GM19468 (cell line): ENCODE data around the gene PTPRM.
A peak's percentile ranks its signal among the peaks of the same experiment; 100 is the strongest.

Source experiments
- ATAC-seq: cut with Tn5 transposase; IDR thresholded peaks from one replicate; pipeline ENCODE4 v1.9.1; 2021; ENCODE audit warnings: mild to moderate bottlenecking, moderate library complexity, moderate number of reproducible peaks; ENCODE audit not compliant: unreplicated experiment; ENCODE audit errors: extremely low read depth

The PTPRM gene

GRCh38 chr18:7919565-7919964 lies 352.4 kb downstream of the PTPRM start:
- ATAC-seq: no peak

- ATAC-seq: no peak
These were observed 354.9 kb downstream of the PTPRM start for GRCh38 chr18:7921938-7922587.

DNA sequence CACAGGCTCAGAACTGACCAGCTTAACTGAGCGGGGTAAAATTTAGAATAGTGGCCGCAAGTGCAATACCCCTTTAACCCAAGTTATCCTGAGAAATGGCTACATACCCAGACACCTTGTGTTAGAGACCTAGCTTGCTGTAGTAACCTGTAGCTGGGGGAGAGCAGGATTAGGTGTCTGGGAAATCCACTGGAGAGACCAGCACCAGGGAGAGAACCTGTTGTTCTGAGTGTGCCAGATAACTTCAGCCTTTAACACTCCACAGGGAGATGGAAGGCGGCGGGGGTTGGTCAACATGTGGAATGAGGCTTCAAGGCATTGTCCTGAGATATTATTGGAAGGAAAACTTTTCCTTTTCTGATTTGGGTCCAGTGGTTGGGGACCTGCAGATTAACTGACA lies 356.0 kb downstream of the PTPRM start:
- ATAC-seq: no peak

- ATAC-seq: no peak
These were observed 357.5 kb downstream of the PTPRM start for GRCh38 chr18:7924616-7925015.

DNA sequence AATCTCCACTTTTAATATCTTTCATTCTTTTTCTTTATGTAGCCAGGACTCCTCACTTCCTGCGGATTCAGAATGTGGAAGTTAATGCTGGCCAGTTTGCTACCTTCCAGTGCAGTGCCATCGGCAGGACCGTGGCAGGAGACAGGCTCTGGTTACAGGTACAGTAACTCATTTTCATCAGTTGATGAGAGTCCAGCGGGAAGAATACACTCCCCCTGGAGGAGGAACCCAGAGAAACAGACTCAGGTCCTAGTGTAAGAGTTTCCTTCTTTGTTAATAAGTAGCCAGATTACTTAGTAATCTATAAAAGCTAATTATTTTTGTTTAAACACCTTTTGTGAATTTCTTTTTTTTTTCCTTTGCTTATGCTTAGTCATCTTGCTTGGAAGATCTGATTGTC lies 359.4 kb downstream of the PTPRM start:
- no peak for ATAC-seq

DNA sequence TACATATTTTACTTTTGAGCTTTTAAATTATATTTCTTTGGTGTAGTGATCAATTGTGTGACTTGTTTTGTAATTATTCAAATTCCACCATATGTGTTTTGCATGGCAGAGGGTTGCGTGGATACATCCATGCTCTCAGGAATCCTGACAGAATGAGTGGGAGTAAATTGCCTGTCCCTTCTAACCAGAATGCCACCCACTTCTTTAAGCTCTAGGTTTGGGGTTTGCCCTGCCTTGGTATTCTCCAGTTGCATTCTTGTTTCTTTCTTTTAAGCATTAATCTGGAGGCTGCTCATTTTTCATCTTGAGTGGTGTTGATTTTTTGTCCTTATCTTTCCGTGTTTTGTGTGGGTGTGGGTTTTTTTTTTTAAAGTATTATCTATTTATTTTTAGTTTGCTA lies 360.0 kb downstream of the PTPRM start:
- no peak for ATAC-seq

DNA sequence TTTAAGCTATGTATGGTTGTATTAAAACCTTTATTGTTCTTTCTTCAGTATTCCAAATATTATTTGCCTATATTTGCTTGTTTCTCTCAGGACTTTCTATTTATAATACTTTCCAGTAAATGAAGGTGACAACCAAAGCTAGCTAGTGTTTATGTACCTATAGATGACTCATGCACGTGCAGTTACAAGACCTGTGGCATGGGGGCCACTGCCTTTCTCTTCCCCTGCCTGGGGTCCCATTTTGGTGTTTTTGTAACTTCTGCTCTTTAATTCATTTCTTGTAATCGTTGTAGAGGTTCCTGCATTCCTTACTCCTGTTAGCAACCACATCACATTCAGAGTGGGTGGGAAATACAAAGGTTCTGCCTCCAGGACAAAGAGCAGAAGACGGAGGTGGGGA lies 364.6 kb downstream of the PTPRM start:
- ATAC-seq: no peak

- ATAC-seq: no peak
These were observed 370.2 kb downstream of the PTPRM start for GRCh38 chr18:7937268-7937667.

GRCh38 chr18:7939521-7939920 lies 372.4 kb downstream of the PTPRM start:
- no peak for ATAC-seq

GRCh38 chr18:7940379-7940778 lies 373.3 kb downstream of the PTPRM start:
- no peak for ATAC-seq

DNA sequence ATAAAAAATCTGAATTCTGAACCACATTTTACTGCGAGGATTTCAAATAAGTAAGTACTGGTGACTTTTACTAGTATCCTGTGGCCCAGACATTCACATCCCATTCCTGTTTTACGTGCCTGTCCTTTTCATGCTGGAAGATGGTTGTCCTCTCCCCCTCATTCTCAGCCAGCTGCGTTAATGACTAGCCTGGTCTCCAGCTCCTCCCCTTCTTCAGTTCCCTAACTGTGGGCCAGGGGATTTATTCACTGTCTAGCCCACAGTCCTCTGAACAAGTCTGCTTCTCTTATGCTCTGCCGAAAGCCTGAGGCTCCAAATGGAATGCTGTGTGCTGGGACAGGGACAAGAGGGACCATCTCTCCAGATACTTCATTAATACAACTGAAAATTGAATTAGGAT lies 373.9 kb downstream of the PTPRM start:
- ATAC-seq: no peak

DNA sequence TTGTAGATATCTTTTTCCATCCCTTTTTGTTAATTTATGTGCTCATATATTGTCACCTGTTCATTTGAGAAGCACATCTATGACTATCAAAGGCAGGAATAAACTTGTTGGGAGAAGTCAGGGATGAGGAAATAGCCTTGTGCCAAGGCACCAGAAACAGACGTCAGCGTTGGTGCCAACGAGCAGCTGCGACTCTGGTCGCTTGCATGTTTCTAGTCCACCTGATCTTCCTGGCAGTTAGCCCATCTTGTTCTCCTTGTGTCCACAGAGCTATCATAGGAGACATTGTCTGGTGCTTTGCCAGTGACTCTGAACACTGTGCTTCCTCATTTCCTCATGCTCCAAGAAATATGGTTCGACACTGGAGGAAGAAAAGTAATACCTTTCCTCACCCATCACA lies 374.4 kb downstream of the PTPRM start:
- no peak for ATAC-seq

DNA sequence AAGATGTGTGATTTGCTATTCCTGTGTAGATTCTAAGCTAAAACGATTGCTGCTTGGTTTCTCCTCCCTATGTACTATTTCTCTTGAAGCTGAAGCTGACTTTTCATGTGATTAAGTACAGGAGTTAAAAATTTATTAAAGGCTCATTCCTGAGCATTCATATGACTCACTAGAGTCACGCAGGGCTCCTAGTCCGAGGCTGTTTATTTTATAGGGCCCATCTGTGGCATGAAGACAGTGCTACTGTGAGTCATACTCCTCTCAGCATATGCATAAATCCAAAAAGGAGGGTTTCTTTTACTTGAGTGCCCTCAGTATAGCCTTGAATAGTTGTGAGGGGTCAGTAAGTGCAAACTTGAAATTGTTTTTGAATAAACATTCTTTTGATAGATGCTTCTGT lies 378.8 kb downstream of the PTPRM start:
- no peak for ATAC-seq

DNA sequence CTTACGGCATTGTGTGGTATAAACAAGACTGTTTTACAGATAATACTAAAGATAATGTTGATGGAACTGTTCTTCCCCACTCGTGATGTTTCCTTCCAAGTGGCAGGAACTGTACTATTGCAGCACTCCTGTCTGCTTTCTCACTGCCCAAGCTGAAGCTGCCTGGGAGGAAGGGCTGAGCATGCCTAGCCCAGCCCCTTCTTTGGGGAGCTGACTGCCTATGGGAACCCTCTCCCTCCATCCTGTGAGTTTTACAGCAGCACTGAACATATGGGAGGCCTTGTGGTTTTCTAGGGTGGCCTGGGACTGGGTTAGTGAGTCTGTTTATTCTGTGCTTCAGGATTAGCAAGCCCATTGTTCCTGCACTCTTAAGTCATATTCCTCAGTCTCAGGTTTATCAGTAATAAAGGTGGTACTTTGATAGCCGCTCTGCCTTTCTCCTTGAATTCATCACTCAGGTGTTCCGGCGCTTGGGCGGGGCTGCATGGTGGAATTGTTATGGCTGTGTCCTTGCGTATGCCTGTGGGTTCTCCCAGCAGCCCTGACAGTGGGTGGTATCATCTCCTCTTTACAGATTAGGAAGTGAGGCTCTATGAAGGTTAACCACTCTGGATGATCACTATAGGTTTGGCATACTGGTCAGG lies 379.7 kb downstream of the PTPRM start:
- ATAC-seq: no peak

- no peak for ATAC-seq
These were observed 383.4 kb downstream of the PTPRM start for GRCh38 chr18:7950380-7951136.

DNA sequence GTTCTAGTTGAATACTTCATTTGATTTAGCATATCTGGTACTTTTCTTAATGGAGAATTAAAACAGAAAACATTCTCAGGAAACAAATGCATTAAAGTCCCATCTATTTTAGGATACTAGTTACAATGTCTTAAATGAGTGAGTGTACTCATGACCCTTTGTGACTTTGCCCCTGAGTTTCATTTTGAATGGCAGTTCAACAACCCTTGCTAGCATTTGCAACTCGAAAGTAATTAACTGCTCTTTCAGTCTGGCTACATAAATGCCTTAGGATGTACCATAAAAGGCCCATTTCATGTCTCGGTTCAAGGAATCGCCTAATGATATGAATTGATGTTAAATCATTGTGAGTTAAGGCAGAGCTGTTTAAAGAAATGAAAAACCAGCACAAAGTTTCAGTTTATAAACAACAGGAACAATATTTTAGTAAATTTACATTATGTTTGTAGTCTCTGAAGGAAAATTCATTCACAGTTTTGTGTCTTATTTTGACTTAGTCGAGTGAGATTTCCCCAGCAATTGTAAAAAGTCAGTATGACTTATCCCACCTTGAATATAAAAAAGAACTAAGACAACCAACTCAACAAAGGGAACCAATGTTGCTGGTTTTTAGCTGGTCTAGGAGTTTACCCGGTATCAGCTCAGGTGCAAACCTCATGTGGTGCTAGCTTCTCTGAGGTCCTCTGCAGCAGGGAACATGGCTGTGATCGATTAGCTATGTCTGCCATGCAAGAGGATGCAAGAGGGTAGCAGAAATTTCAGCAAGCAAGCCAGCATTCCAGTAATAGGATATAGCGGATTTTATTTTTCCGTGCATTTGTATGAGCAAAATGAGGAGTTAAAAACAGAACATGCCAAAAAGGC lies 386.2 kb downstream of the PTPRM start:
- ATAC-seq: peak; percentile 61

DNA sequence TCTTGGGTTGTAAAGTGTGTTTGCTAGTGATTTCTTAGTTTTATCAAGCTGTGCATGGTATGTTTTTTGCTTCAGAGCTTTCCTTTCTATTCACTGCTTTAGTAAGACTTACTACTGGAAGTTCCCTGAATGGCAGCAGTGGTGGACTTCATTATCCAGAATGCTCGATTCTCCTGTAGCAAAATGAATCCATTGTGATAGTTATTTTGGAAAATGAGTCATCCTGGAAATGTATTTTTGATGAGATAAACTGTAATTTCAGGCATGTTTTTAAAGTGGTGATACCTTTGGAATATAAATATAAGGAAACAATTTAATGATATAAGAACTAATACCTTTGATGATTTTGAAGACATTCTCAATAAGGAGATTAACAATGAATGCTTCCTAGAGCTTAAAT lies 387.1 kb downstream of the PTPRM start:
- ATAC-seq: no peak

DNA sequence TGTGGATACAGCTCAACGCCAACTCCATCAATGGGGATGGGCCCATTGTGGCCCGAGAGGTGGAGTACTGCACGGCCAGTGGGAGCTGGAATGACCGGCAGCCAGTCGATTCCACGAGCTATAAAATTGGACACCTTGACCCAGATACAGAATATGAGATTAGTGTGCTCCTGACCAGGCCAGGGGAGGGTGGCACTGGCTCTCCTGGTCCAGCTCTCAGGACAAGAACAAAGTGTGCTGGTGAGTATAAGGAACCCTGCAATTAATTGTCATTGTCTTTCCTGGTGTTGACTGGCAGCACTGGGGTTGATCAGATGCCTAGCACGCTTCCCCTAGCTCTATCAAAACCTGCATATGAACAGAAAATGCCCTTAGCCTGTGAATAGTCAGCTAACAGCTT lies 388.1 kb downstream of the PTPRM start:
- no peak for ATAC-seq

GRCh38 chr18:7957297-7957696 lies 390.2 kb downstream of the PTPRM start:
- no peak for ATAC-seq

DNA sequence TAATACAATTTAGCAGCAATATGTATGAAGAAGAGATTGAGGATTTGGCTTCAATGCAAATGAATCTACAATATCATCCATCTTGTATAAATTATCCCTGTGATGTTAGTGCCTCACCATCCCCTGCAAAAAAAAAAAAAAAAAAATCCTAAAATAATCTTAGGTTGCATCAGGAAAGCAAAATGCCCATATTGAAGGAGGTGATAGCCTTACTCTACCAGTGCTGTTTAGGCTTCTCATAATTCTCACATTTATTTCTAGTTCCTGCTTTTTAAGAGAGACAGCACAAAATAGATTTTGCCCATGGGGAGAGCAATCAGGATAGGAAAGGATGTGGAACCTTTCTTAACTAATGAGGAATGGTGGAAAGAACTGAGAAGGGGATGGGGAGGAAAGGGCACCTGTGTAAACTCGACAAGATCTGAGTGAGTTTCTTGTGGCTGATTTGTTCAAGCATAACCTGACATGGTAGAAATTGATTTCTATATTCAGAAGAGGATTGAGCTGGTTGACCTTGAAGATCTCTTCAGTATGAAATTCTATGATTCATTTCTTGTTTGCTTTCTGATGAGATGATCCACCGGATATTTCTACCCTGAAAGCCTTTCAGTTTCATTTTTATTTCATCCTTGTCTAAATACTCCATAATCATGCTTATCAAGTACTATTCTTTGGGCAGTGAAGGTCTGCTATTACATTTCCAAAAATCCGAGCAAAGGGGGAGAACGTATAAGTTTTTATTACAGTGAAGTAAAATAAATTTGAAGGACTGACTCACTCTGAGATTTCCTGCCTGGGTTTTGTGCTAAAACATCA lies 391.2 kb downstream of the PTPRM start:
- ATAC-seq: no peak
